OCI-LY1 (cell line): ENCODE measurements around the gene NR6A1.

Source experiments
- H2AFZ ChIP-seq: fragments of 200-600 bp; sonication (generic), shearing (Covaris generic); 2 replicates; pipeline ENCODE4 v1.6.0; 2014; ENCODE audit warnings: antibody characterized with exemption, mild to moderate bottlenecking, low read length
- H3F3A ChIP-seq: fragments of 200-600 bp; sonication (generic), shearing (Covaris generic); 2 replicates; pipeline ENCODE4 v1.6.0; 2014; ENCODE audit warnings: mild to moderate bottlenecking, antibody characterized with exemption, low read length, moderate library complexity; ENCODE audit not compliant: insufficient read depth
- H3K27ac ChIP-seq: fragments of 200-600 bp; sonication (generic); 2 replicates; pipeline ENCODE4 v1.5.1; 2014; ENCODE audit warnings: low read length, mixed run types, mild to moderate bottlenecking, low read depth; ENCODE audit not compliant: poor library complexity, severe bottlenecking
- H3K27me3 ChIP-seq: fragments of 200-600 bp; sonication (generic); 2 replicates; pipeline ENCODE4 v1.6.0; 2014; ENCODE audit warnings: antibody characterized with exemption, mild to moderate bottlenecking, low read length, moderate library complexity; ENCODE audit not compliant: insufficient read depth
- H3K36me3 ChIP-seq: fragments of 200-600 bp; sonication (generic); 2 replicates; pipeline ENCODE4 v1.6.1; 2014; ENCODE audit warnings: mild to moderate bottlenecking, antibody characterized with exemption, low read length, moderate library complexity, mixed read lengths; ENCODE audit not compliant: insufficient read depth
- H3K4me1 ChIP-seq: fragments of 200-600 bp; sonication (generic); 2 replicates; pipeline ENCODE4 v1.5.1; 2014; ENCODE audit warnings: mild to moderate bottlenecking, low read length, moderate library complexity; ENCODE audit not compliant: insufficient read depth, severe bottlenecking
- H3K4me2 ChIP-seq: fragments of 200-600 bp; sonication (generic), shearing (Covaris generic); 2 replicates; pipeline ENCODE4 v1.6.1; 2014; ENCODE audit warnings: low read length
- H3K4me3 ChIP-seq: fragments of 200-600 bp; sonication (generic); 2 replicates; pipeline ENCODE4 v1.5.1; 2014; ENCODE audit warnings: low read length, low read depth, mild to moderate bottlenecking, mixed read lengths; ENCODE audit not compliant: poor library complexity, severe bottlenecking
- H3K79me2 ChIP-seq: fragments of 200-600 bp; shearing (Covaris generic); 2 replicates; pipeline ENCODE4 v1.6.1; 2016; ENCODE audit warnings: mixed run types, low read length, mixed read lengths; ENCODE audit not compliant: insufficient read depth
- H3K9ac ChIP-seq: fragments of 200-600 bp; sonication (generic), shearing (Covaris generic); 2 replicates; pipeline ENCODE4 v1.6.1; 2014; ENCODE audit warnings: mild to moderate bottlenecking, low read length, mixed read lengths
- H3K9me2 ChIP-seq: fragments of 200-600 bp; sonication (generic), shearing (Covaris generic); 2 replicates; pipeline ENCODE4 v1.6.1; 2014; ENCODE audit warnings: low read depth, mild to moderate bottlenecking, low read length, mixed read lengths
- H3K9me3 ChIP-seq: fragments of 200-600 bp; shearing (Covaris generic); 2 replicates; pipeline ENCODE4 v1.6.1; 2014; ENCODE audit warnings: low read length, mixed read lengths
- H4K20me1 ChIP-seq: fragments of 200-600 bp; sonication (generic), shearing (Covaris generic); 2 replicates; pipeline ENCODE4 v1.6.0; 2016; ENCODE audit warnings: mild to moderate bottlenecking, low read length; ENCODE audit not compliant: insufficient read depth
- CTCF ChIP-seq: fragments of 200-600 bp; sonication (generic), shearing (Covaris generic); IDR thresholded peaks from 2 replicates; pipeline ENCODE4 v1.5.1; 2017; ENCODE audit warnings: mild to moderate bottlenecking, antibody characterized with exemption, low read length, moderate library complexity, mixed read lengths
- EZH2 ChIP-seq: fragments of 200-600 bp; sonication (generic), shearing (Covaris generic); IDR thresholded peaks from 2 replicates; pipeline ENCODE4 v1.8.0; 2017; ENCODE audit warnings: borderline replicate concordance, mixed run types, mild to moderate bottlenecking, antibody characterized with exemption, low read length, moderate library complexity, mixed read lengths

The NR6A1 gene

GRCh38 chr9:124762633-124763032 is 8.5 kb downstream of the NR6A1 start:
- Histone ChIP-seq H3K4me2 (no peak overlapping the region), H3K27ac (no peak overlapping the region), H3K79me2 (no peaks in the 10 kb centered on the region; the same call in 1 of the 2 replicates), H3K9me2 (no peaks in the 10 kb centered on the region), H3K9ac (no peak overlapping the region), H3K36me3 (no peaks in the 10 kb centered on the region), H3K4me1 (peaks cover 47% of the 10 kb centered on the region), H3F3A (no peaks in the 10 kb centered on the region), H3K9me3 (no peaks in the 10 kb centered on the region), H2AFZ (no peak overlapping the region), H4K20me1 (no peaks in the 10 kb centered on the region), H3K4me3 (no peak overlapping the region), H3K27me3 (no peaks in the 10 kb centered on the region)
- no peak for TF ChIP-seq EZH2
- TF ChIP-seq CTCF = no peak

GRCh38 chr9:124761710-124762109 is 9.4 kb downstream of the NR6A1 start:
- H3K4me2 ChIP-seq = no peak overlapping the region
- H3K27me3 ChIP-seq = no peaks in the 10 kb centered on the region
- no peaks in the 10 kb centered on the region for H3K36me3 ChIP-seq
- H2AFZ ChIP-seq = no peak overlapping the region
- no peak overlapping the region for H3K4me3 ChIP-seq
- H3F3A ChIP-seq = no peaks in the 10 kb centered on the region
- no peak overlapping the region for H3K9ac ChIP-seq
- H3K9me3 ChIP-seq = no peaks in the 10 kb centered on the region
- H3K4me1 ChIP-seq = peaks cover 38% of the 10 kb centered on the region
- H3K79me2 ChIP-seq = no peaks in the 10 kb centered on the region; the same call in 1 of the 2 replicates
- no peaks in the 10 kb centered on the region for H3K9me2 ChIP-seq
- H3K27ac ChIP-seq = no peak overlapping the region
- no peak for TF ChIP-seq EZH2
- no peak for TF ChIP-seq CTCF
- H4K20me1 ChIP-seq = no peaks in the 10 kb centered on the region

- no peak overlapping the region for H2AFZ ChIP-seq
- H3K9ac ChIP-seq = no peak overlapping the region
- no peaks in the 10 kb centered on the region for H4K20me1 ChIP-seq
- no peaks in the 10 kb centered on the region; the same call in 1 of the 2 replicates for H3K79me2 ChIP-seq
- no peak overlapping the region for H3K4me3 ChIP-seq
- H3K27me3 ChIP-seq = no peaks in the 10 kb centered on the region
- no peak overlapping the region for H3K27ac ChIP-seq
- H3F3A ChIP-seq = no peaks in the 10 kb centered on the region
- TF ChIP-seq EZH2 = no peak
- TF ChIP-seq CTCF = no peak
- no peaks in the 10 kb centered on the region for H3K9me3 ChIP-seq
- H3K36me3 ChIP-seq = no peaks in the 10 kb centered on the region
- H3K9me2 ChIP-seq = no peaks in the 10 kb centered on the region
- peaks cover 33% of the 10 kb centered on the region for H3K4me1 ChIP-seq
- no peak overlapping the region for H3K4me2 ChIP-seq
Measured at GRCh38 chr9:124761196-124761595, 9.9 kb downstream of the NR6A1 start.
